GM18502 (cell line): Measurements from ENCODE around the gene GPI.
"Not testable (repeated sequence)": the region's sequence is repeated elsewhere in the genome, so short reads cannot be mapped to it uniquely, and the experiment has no call there.

Experiments used
- ATAC-seq: cut with Tn5 transposase; IDR thresholded peaks from one replicate; pipeline ENCODE4 v1.9.1; 2021; ENCODE audit warnings: mild to moderate bottlenecking; ENCODE audit not compliant: unreplicated experiment, poor library complexity

The GPI gene

DNA sequence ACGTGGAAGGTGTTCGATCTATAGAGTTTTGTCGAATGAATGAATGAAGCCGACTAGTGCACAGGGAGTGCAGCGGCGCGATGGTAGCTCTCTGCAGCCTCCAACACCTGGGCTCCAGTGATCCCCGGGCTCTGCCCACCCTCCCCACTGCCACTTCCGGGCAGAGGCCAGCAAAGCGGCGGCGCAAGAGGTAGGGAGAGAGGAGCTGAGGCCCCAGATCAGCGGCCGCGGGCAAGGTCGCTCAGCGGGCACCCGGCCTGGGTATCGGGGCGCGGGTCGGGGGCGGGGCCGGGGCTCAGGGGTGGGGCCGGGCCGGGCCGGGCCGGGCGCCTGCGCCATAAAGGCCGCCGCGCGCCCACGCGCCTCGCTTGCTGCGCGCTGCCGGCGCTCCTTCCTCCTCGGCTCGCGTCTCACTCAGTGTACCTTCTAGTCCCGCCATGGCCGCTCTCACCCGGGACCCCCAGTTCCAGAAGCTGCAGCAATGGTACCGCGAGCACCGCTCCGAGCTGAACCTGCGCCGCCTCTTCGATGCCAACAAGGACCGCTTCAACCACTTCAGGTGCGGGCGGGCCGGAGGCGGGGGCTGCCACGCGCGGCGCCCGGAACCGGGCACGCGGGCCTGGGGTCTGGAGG lies at the start of gene GPI:
Gene GPI (plus strand): TSS at position 367 of the 633 bp plus-strand sequence. CDS start 71 bp downstream, at position 438.
- peak; percentile 78 for ATAC-seq

DNA sequence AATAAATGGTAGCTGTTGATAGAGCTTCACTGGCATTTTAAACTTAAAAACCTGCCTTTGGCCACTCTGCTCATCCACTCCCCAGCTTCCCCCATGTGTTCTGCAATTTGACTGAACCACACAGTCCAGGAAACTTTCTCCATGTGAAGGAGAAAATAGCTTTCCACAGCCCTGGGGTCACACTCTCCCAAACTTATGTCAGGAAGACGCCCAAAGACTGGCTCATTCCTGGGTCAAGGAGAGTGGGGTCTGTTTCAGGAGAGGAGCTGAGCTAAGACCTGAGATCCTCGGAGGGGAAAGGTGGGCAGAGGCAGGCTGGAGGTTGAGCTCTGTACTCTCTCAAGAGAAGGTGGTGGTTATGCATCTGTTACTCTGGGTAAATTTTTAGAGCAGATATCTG lies 48.7 kb upstream of the GPI start:
- no peak for ATAC-seq

DNA sequence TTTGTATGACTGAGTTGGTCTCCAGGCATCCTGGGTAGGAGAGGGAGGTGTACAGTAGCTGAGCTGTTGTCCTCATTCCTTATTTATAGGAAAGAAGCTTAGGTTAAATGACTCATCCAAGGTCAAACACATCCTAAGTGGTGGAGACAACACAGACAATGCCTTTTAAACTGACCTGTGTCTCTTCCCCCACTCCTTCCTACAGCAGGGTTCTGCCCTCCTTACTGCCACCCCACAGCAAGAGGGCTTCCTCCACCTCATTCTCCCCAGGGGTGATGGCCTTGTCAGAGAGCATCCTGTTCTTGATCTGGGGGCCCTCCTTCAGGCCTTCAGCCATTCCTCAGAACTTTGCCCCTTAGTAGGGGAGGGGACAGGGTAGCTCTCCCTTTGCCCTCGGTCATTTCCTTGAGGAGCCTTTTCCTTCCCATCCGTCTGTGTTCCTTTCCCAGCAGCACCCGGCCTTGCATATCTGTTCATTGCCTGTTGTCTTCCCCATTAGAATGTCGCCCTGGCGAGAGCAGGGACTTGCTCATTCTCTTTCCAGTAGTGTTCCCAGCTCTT lies 48.2 kb upstream of the GPI start:
- ATAC-seq = no peak

DNA sequence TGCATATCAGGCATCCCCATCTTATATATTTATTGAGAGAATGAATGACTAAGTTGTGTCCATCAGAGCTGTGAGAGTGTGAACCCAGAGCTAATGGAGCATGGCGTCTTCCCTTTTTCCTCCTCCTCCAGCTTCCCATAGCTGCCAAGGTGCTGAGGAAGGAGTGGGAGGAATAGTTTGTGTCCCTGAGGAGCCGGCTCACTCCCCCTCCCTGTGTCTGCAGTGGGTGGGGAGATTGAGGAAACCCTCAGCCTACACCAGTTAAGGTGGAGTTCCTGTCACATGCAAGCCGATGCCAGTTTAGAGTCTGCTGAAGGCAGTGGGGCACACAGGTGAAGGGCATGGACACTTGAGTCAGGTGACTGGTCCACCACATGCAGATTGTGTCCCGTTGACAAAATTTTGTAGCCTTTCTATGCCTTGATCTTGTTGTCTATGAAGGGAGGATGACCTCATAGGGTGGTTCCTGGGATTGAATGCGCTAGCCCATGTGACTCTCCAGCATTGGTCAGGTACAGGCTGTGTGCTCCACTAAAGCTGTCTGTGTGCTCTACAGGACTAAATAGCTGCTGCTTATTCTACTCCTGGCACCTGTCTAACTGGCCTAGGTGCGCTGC lies 47.6 kb upstream of the GPI start:
- ATAC-seq = no peak

DNA sequence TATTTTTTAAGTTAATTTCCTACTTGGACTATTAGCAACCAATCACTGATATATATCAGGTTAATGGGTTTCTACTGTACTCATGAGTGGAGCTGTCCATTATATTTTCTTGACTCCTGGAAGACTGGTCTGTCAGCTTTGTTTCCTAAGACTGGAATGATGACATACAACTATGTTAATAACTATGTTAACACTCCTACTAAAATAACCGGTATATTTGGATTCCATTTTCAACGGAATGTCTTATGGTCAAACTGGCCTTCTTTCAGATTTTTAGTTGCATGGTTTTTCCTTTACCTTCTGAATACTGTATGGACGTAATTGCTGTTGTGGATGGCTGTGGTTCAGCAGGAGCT lies 45.8 kb upstream of the GPI start:
- no peak for ATAC-seq

DNA sequence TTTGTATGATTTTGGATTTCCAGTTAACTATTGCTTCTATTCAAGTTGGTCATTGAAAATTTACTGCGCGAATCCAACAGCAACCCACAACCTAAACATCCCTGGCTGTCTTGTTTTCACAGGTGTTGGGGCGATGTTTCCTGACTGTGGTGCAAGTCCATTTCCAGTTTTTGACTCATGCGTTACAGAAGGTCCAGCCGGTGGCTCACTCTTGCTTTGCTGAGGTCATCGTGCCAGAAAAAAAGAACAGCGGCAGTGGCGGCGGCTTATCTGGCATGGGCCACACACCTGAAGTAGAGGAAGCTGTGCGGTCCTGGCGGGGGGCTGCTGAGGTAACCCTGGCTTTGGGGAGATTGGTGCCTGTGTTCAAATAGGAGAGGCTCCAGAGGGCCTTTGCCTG lies 45.2 kb upstream of the GPI start:
- no peak for ATAC-seq

DNA sequence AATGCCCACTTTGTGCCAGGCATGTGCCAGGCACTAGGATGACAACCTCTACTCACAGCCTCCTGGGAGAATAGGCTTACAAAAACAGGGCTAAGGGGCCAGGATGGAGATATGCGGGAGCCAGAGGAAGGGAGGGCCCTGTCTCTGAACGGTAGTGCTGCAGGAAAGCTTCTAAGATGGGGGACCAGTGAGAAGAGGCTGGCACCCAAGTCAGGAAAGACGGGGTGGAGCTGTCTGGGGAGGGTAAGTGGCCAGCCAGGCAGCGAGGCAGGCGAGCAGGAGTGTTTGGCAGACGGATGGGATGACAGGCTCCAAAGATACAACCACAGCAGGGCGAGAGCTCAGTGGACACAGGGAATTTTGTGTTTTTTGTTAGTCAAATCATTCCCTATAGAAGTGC lies 44.7 kb upstream of the GPI start:
- ATAC-seq = no peak

DNA sequence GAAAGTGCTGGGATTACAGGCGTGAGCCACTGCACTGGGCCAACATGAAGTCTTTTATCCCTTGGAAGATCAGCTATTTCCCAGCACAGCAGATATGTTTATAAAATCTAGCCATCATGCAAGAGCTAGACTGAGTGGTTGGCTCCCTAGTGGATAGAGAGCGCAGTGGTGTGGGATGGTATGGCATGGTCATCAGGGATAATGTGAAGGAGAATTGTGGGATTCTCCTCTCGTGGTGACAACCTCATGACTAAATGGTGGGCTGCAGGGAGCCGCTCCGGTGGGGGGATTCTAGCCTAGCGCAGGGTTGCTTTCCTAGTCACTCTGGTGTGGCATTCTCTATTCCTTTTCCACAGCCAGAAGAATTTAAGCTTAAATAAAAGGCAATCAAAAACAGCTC lies 43.3 kb upstream of the GPI start:
- ATAC-seq = no peak

DNA sequence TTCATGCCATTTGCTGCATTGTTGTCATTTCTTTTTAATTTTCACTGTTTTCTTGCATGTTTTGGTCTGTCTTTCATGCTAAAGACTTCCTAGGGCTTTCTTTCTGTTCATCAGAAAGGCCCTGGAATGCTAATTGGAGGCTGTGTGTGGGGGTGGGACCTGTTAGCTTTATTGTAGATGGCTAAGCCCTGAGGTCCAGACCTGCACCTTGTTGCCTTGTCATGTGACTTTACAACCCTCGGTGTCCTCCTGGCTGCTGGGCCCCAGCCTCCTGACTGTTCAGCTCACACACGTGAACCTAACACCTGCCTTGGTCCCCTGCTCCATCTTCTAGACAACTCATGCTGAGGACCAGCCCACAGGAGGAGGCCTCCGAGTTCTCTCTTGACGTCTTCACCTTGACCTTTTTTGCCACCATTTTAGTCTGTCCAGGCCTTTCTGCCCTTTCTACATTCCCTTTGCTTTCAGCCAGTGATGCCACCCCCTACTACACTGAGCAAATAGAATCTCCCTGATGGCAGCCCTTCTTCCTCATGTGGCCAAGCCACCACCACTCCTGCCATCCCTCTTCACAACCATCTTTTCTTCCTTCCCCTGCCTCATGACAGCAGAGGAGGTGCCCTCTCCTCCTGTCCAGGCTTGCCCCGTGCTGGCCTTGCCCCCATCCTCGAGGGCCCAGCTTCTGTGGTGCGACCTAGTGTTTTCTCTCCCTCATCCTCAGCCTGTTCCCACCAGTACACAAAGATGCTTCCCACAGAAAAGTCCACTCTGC lies 41.4 kb upstream of the GPI start:
- no peak for ATAC-seq

DNA sequence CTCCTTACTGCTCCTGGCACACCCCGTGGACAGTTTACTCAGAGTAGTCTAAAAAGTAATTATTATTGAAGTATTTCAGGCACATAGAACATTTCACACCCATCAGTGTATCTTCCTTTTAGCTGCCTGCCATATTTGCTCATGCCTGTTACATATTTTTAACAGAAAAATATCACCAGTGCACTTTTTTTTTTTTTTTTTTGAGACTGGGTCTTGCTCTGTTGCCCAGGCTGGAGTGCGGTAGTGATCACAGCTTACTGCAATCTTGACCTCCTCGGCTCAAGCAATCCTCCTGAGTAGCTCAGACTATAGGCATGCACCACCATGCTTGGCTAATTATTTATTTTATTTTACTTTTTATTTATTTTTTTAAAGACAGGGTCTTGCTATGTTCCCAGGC lies 40.7 kb upstream of the GPI start:
- no peak for ATAC-seq

DNA sequence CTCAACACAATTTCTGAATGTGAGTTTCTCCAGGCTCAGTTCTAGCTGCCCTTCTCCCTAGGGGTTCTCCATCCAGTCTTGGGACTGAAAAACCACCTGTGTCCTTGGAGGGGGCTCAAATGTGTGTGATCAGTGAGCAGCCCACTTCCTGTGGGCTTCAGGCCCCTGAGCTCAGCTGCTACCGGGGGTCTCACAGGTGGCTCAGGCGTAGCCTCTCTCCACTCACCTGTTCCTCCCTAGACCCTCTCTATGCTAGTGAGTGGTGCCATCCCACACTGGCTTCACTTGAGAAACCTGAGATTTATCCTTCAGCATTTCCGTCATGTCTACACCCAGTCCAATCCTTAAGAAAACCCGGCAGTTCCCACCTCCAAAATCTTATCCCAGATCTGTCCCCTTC lies 39.8 kb upstream of the GPI start:
- ATAC-seq = no peak

DNA sequence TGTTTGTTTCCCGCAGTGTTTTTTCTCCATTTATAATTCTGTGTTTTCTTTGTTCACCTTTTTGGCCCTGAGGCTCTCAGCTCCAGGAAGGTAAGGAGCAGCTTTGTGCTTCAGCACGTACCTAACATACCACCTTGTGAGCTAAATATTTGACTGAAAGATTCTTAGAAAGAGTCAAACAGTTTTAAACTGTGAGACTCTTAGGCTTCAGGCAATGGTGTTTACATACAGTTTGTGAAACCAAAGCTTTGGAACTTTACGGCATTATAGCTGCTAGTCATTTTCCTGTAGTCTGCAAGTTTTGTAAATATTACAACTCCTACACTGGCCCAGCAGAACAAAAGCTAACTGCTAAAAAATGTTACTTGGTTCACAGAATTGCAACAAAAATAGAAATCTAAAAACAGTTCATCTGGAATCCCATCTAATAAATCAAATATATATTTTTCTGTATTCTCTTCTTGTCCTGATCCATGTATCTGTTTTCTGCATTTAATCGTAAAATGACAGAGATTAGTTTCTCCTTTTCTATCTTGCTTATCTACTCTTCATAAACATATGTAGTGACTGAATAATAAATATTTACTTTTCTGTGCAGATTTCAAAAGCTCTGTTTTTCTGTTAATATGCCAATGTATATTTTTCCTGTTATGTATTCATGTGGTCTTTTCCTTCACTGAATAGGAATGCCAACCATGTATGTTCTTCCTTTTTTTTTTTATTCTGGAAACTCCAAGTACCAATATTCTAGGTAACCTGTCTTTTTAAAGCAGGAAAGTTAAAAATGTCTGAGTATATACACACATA lies 38.8 kb upstream of the GPI start:
- no peak for ATAC-seq

DNA sequence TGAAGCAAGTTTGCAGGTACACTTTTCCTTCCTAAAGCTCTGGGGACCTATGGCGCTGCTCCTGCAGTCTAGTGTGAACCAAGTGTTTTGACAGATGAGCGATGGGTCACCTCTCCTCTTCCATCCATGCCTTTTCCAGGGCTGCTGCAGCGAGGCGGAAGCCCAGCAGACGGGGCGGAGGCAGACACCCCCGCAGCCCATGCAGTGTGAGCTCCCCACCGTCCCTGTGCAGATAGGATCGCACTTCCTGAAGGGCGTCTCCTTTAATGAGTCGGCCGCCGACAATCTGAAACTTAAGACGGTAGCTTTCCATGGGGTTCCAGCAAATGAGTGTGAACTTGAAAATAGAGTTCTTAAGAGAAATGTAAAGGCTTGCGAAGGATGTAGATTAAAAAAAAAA lies 37.1 kb upstream of the GPI start:
- no peak for ATAC-seq

DNA sequence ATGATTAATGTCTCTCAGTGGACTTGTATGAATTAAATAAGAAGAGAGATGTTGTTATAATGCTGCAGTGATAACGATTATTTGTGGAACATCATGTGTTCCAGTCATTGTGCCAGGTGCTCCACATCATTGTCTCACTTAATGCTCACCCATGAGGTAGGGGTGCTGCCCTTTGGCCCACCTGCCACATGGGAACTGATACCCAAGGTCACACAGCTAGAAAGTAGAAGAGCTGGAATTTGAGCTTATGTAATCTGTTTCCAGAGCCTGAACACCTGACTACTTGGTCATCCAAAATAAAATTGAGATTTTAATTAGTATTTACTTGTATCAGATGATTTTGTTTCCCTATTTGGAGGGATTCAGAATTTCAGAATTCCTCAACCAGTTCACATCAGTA lies 36.0 kb upstream of the GPI start:
- ATAC-seq = no peak

DNA sequence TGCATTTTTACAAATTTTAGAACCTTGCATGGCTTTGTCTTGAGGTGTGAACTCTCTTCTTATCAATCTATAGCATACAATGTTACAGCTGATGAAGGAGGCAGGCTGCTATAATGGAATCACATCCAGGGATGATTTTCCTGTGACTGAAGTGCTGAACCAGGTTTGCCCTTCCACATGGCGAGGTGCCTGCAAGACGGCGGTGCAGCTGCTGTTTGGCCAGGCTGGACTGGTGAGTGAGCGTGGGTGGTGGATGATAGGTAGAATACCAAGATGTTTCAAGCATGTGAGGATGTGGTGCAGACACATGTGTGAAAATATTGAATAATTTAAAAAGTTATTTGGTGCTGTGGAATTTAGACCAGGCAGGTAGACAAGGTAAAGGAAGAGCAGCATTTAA lies 34.9 kb upstream of the GPI start:
- ATAC-seq = no peak

DNA sequence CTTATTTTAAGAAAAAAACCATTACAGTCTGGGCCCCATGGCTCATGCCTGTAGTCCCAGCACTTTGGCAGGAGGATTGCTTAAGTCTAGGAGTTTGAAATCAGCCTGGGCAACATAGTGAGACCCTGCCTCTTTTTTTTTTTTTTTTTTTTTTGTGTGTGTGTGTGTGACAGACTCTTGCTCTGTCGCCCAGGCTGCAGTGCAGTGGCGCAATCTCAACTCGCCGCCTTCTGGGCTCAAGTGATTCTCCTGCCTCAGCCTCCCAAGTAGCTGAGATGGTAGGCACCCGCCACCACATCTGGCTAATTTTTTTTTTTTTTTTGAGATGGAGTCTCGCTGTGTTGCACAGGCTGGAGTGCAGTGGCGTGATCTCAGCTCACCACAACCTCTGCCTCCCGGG lies 34.4 kb upstream of the GPI start:
- ATAC-seq = not testable (repeated sequence)

DNA sequence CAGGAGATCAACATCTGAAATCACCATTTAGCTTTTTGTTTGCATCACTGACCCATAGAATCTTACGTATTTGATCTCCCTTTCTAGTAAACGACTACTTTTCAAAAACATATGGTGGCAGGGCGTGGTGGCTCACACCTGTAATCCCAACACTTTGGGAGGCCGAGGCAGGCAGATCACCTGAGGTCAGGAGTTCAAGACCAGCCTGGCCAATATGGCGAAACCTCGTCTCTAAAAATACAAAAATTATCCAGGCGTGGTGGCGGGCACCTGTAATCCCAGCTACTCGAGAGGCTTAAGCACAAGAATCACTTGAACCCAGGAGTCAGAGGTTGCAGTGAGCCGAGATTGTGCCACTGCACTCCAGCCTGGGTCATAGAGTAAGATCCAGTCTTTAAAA lies 33.4 kb upstream of the GPI start:
- ATAC-seq = not testable (repeated sequence)

DNA sequence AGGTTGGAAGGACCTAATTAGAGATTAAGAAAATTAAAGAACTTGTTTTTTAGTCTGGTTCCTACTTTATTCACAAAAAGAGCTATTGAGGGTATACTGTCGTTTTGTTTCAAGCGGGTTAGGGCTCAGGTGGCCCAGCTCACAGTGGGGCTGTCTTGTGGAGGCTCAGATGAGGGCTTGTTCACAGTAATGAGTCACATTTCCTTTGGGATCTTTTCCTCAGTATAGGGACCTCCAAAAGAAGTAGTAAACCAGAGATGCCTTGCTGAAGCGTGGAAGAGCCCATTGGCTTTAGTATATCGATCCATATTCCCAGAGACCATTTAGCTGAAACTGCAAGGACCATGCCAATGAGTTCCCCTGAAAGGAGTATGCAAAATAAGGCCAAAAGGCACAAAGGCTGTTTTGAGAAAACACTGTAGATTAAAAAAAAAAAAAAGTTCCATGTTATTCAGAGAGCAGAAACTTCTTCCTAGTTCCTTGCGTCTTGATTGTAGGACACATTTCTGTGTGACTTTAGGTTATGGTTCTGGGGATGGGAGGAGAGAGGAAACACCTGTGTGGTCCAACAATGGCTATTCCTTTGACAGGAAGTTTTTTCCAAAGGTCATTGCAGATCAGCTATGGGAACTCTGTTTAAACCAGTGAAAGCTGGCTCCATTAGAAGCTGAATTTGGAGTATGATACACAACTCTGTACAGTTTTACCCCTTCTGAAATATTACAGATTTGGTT lies 32.8 kb upstream of the GPI start:
- no peak for ATAC-seq

DNA sequence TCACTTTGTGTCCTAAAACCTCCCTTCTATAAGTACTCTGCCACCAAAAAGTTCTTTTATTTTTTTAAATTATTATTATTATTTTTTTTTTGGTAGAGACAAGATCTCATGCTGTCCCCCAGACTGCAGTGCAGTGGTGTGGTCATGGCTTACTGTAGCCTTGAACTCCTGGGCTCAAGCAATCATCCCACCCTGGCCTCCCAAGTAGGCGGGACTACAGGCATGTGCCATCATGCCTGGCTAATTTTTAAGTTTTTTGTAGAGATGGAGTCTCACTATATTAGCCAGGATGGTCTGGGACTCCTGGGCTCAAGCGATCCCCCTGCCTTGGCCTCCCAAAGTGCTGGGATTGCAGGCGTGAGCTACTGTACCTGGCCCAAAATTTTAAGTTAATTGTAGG lies 29.1 kb upstream of the GPI start:
- no peak for ATAC-seq

DNA sequence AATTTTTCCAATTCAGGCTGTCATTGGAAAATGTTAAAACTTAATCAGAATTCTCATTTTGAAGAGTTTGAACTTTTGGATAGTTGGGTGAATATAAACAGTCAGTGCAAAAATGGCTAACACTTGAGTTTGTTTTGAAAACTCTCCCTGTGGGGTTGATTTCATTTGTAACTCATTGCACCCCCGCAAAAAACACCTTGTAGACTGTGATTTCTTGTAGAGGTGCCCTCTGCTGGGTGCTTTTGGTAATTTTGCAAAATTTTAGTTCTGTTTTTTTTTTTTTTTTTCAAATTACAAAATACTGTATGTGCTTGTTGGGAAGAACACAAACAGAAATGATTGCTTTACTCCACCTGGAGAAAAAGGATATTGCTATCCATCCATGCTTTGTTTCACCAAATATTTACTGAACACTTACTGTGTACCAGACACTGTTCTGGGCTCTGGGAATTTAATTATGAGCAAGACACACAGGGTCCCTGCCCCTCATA lies 28.2 kb upstream of the GPI start:
- ATAC-seq = no peak
